Stimulated activated CD4-positive, alpha-beta T cell treated with anti-CD3 and anti-CD28 coated beads, Interleukin-2, amount 100 ng/mL, for 48 hours (primary cell): ENCODE measurements around the gene FLNA.

Source experiments
- DNase-seq, 2 donors: peaks; one replicate each; pipeline ENCODE4 v3.0.0-alpha.2; 2020

The FLNA gene

DNA sequence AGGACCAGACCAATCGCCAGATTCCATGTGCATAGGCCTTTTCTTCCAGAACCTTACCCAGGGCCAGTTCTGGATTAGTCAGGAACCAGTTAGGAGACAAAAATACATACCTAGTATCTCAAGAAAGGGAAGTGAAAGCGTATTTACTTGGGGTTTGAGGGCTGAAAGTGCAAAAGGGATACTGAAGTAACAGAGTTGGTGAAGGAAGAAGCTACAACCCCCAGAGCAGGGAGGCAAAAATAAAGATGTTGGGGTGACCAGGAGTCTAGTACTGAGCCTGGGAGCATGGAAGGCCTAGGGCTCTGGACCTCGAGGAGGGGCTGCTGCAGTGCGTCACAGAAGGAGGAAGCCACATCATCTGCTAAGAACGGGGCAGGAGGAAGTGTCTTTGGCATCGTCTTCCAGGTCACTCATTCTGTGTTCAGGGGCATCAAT lies 40.6 kb downstream of the FLNA start:
- no peak for DNase-seq

DNA sequence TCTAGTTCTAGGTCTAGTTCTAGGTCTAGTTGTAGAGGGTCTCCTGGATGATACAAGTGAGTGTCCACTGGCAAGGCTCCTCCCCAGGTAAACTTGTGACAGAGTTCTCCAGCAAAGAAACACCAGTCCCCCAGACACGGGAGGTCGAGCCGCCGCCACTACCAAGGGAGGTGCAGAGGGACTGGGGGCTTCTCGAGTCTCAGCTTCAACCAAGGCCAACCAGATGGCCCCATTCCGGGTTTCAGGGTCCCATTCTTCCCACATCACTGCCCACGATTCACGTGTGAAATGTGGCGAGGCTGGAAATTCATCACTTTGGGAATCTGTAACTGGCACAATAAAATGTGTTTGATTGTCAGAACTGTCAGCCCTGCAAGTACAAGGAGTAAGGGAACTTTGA lies 41.3 kb downstream of the FLNA start:
- no peak for DNase-seq

DNA sequence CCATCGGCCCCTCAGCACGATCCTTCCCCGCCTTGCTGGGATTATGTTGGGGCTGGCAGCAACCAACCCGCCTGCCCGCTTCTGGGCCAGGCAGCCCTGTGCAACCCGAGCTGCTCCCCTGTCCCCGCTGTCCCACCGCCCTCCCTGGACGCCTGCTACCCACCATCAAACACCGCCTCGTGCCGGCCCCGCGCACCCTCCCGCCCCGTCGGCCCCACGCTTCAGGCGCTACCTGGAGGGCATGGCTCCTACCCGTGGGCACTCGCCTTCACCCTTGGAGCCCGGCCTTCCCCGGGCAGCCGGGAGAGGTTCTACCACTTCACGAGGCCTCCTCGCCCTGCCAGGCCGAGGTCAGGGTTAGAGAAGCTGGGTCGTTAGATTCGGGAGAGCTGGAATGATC lies 41.9 kb downstream of the FLNA start:
- no peak for DNase-seq

- no peak for DNase-seq
Measured at GRCh38 chrX:154329294-154329693, 45.1 kb downstream of the FLNA start.

GRCh38 chrX:154328646-154329045 lies 45.8 kb downstream of the FLNA start:
- no peak for DNase-seq

DNA sequence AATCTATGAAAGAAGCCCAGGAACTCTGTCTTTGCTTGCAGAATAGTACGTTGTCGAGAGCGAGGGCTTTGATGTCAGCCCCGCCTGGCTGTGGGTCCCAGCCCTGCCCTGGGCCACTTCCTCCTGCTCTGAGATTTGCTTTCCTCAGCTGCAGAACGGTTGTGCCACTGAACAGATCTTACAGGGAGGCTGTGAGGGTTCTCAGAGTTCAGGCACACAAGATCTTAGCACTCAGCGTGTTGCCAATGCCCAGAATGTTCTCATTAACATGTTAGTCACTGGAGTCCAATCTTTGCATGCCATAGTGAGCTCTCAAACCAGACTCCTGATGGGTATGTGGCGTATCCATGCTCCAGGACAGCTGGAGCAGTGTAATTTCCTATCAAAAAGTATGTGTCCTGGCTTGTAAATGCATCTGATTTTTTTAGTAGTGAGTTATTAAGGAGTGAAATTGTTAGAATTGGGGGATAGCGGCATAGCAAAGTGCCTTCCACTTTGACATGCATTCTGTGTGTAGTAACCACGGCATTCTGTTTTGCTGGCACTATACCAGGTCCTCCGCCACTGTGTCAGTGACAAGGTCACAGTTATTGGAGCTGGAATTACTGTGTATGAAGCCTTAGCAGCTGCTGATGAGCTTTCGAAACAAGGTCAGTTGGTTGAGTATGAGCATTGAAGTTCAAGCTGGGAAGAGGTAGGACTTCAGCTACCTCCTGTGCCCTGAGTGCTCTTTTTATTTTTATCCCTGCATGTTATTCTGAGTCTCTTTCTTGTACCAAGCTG lies 47.2 kb downstream of the FLNA start:
- no peak for DNase-seq

DNA sequence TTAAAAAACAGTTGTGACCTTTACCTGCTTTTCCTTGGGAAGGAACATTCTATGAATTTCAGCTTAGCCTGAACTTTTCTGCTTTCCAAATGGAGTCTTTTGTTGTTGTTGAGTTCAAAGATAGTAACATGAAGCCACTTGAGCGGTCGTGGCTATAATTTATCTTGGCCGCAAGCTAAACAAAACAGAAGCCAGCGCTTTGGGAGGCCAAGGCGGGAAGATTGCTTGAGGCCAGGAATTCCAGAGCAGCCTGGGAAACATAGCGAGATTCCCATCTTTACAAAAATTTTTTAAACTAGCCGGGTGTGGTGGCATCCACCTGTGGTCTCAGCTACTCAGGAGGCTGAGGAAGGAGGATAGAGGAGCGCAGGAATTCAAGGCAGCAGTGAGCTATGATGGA lies 48.9 kb downstream of the FLNA start:
- no peak for DNase-seq

GRCh38 chrX:154323537-154323936 lies 50.9 kb downstream of the FLNA start:
- no peak for DNase-seq

GRCh38 chrX:154322890-154323289 lies 51.5 kb downstream of the FLNA start:
- DNase-seq = no peak

DNA sequence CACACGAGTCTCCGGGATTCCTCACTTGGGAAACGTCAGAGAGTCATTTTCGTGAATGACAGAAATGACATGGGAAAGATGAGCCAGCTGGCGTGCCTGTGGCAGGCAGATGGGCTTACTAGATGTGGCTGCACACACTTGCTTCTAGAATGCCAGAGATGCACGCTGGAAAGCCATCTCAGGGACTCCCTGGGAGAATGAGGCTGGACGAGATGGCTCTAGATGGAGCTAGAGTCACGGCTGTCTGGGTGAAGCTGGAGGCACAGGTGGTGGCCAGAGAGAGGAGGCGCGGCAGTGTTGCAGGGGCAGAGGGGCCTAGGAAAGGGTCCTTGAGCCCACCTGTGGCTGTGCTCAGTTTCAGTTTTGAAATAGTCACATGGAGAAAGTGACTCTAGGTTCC lies 52.8 kb downstream of the FLNA start:
- no peak for DNase-seq

GRCh38 chrX:154321152-154321551 lies 53.3 kb downstream of the FLNA start:
- DNase-seq = no peak

- no peak for DNase-seq
Measured at GRCh38 chrX:154320406-154320805, 54.0 kb downstream of the FLNA start.

DNA sequence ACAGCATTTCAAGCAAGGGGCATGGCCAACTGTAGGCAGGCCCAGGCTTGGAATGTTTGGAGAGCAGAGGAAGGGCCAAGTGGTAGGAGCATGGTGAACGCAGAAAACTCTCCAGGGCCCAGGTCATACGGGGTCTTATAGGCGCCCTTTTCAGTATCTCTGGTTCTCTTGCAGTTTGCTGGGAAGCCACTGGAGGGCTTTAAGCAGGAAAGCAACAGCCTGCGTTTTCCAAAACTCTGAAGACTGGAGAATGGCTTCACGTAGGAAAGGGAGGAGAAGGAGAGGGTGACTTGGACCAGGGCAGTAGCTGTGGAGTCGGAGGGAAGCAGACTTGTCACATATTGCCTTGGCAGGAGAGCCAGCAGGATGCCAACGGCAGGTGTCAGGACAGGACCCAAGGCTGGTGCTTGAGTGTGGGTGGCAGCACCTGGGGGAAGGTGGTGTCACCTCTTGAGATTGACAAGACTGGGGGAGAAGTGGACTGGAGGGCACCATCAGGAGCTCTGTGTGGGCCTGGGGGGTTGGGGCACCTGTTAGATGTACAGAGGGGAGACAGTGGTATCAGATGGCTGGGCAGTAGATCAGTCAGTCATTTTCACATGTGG lies 56.9 kb downstream of the FLNA start:
- DNase-seq = no peak

DNA sequence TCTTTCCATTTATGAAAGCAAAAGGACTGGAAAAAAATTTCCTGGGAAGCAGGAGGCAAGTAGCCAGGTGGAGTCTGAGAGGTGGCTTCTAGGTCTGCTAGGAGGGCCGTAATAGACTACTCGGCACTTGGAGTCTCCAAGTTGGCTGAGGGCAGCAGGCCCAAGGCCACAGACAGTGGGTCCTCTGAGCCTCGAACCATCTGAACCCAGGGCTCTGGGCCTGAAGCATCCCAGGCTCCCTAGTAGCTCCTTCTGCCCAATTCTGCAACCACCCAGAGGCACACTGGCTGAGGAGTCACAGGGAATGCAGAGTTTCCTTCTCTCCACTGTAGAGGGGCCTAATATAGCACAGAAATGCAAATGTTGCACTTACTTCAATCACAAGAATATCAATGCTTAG lies 59.0 kb downstream of the FLNA start:
- DNase-seq = no peak

DNA sequence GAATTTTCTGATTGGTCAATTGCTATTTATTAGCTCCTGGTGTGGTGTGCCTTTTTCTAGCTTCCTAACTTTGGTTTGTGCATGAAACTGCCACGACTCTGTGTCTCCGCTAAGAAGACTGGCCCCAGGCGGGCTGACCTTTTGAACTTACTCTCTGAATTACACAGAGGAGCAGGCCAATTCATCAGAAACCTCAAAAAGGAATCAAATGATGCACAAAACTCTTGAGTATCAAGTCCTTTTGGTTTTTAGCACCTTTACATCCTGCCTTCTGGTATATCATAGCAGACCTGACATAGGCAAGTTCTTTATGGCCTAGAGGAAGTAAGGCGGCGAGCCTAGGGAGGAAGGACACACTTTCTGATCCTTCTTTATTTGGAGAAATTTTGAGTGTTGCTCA lies 61.3 kb downstream of the FLNA start:
- DNase-seq = no peak

DNA sequence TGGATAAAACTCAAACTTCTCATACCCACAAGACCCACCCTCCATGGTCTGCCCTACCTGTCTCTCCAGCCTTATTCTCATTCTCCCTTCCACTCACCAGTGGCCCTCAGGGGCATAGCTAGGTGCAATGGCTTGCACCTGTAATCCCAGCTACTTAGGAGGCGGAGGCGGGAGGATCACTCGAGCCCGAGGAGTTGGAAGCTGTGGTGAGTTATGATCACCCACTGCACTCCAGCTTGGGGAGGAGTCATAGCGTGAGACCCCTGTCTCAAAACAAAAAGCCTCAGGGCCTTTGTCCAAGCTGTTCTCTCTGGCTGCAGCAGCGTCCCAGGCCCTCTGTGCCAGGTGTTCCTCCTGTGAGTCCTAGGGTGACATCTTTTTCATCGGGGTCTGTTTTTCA lies 62.3 kb downstream of the FLNA start:
- DNase-seq = no peak

DNA sequence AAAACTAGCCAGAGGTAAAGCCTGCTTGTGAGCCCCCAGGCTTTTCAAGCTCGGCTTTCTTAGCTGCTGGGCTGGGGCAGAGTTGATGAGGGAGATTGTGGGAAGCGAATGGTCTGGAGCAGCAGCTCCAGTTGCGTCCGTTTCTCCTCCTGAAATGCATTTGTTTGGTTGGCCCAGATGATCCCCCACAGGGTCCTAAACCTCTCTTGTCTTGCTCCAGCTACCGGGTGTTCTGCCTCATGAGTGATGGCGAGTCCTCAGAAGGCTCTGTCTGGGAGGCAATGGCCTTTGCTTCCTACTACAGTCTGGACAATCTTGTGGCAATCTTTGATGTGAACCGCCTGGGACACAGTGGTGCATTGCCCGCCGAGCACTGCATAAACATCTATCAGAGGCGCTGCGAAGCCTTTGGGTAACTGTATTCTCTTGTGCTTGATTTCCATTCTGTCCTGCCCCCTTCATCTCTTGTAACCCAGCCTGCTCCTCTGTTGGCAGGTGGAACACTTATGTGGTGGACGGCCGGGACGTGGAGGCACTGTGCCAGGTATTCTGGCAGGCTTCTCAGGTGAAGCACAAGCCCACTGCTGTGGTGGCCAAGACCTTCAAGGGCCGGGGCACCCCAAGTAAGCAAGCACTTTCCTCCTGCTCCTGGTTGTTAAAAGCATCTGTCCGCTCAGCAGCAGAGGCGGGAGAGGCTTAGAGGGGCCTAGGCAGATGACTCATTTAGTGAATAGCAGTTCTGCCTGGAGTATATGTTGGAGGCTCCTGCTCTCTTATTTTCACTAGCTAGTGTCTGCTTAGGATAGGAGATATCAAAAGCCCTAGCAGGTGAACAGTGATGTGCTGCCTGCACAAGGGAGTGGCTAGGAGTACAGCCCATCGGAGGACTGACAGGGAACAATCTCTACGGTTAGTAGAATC lies 63.6 kb downstream of the FLNA start:
- DNase-seq = no peak

- no peak for DNase-seq
Measured at GRCh38 chrX:154309041-154309775, 65.2 kb downstream of the FLNA start.

DNA sequence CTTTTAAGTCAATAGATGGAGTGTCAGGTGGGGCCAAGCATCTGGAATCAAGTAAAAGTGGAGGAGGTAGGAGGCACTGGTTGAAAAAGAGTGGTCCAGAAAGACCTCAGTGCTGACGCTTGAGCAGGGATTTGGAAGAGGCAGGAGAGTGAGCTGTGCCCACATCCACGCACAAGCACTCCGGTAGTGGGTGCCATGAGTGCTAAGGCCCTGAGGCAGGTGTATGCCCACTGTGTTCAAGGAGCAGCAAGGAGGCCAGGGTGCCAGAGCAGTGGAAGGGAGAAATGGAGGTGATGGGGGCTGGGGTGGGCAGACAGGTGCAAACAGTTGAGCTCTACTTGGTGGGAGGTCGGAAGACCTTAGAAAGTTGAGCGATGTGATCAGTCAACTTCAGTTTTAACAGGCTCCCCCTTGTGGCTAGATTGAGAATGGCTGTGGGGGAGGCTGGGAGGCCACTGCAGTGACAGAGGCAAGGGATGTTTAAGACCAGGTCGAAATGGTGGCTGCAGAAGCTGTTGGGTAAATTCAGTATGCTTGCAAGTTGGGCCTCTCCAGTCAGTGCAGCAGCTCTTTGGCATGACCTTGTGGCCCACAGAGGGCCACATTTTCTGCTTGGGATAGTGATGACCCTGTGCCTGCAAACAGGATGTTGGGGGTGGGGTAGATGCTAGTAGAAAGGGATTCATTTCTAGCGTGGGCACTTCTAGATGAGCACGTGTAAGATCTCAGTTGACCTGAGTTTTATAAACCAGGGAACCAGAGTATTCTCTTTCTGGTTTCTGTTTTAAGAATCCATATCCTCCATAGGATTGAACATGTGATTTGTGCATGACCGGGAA lies 66.1 kb downstream of the FLNA start:
- peak; percentile 82 to 83 for DNase-seq

DNA sequence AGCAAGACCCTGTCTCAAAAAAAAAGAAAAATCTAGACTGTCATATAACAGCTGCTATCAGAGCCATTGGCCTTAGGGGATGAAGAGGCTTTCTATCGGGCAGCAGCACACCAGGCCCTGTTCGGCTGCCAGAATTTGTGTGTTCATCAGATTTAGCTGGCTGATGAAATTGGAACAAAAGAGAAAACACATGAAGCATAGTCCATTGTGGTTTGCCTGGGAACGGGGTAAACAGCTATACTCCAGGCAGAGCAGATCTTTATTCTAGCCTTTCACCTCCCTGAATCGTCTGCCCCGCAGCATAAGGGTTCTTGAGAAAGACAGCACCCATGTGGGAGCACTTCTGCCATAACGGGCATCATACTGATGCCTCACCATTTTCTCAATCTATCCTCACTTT lies 67.2 kb downstream of the FLNA start:
- DNase-seq = no peak

- DNase-seq = no peak
Measured at GRCh38 chrX:154305541-154306205, 68.8 kb downstream of the FLNA start.
